ENCODE results near the gene PTPN14. TPM values are rescaled to one million over a fixed set of nuclear protein-coding genes. Genes with fewer than 3 reads are reported as not detected.

The PTPN14 gene
- total and polyA plus RNA-seq, 11 donors, result 8.7 to 52.0 (median 33.5) TPM

GRCh38 chr1:214571281-214571680 is 19.9 kb upstream of the PTPN14 start:
- Histone ChIP-seq H3K27me3 (no peaks in the 10 kb centered on the region), H3K27ac (no peak overlapping the region), H3K9me3 (peaks cover 0 to 12% (median 4%) of the 10 kb centered on the region in 12 donors), H3K36me3 (no peaks in the 10 kb centered on the region), H3K4me1 (peaks cover 0 to 15% (median 3%) of the 10 kb centered on the region in 12 donors), H3K4me3 (no peak overlapping the region)
- TF ChIP-seq CTCF (IDR thresholded peaks at IDR 0.05) (no peak), POLR2A (IDR thresholded peaks at IDR 0.05) (no peak)
- intact Hi-C loops (cut with DNase I), result no loop called here
- ATAC-seq, result no peak
- no peak for DNase-seq

- DNase-seq (no peak), ATAC-seq (no peak)
- intact Hi-C loops (cut with DNase I), result no loop called here
- Histone ChIP-seq H3K27me3 (no peaks in the 10 kb centered on the region), H3K36me3 (no peaks in the 10 kb centered on the region), H3K27ac (no peak overlapping the region), H3K4me1 (peaks cover 0 to 15% (median 3%) of the 10 kb centered on the region in 12 donors), H3K9me3 (peaks cover 0 to 5% (median 0%) of the 10 kb centered on the region in 12 donors), H3K4me3 (no peak overlapping the region)
- TF ChIP-seq POLR2A (IDR thresholded peaks at IDR 0.05), result no peak
- no peak for TF ChIP-seq CTCF (IDR thresholded peaks at IDR 0.05)
- 52 to 68% (median 64%) methylated on average over 2 of the region's 2 CpGs for WGBS, 4 donors
Measured at GRCh38 chr1:214570442-214570841, 19.0 kb upstream of the PTPN14 start.

GRCh38 chr1:214569357-214570004 is 18.1 kb upstream of the PTPN14 start:
- intact Hi-C loops (cut with DNase I), result no loop called here
- no peaks in the 10 kb centered on the region for H3K9me3 ChIP-seq
- no peaks in the 10 kb centered on the region for H3K27me3 ChIP-seq
- no peak overlapping the region for H3K27ac ChIP-seq
- no peaks in the 10 kb centered on the region for H3K36me3 ChIP-seq
- TF ChIP-seq CTCF (IDR thresholded peaks at IDR 0.05) (no peak), POLR2A (IDR thresholded peaks at IDR 0.05) (no peak)
- 68 to 87% (median 78%) methylated on average over 2 of the region's 2 CpGs for WGBS, 4 donors
- H3K4me1 ChIP-seq, result peaks cover 0 to 15% (median 3%) of the 10 kb centered on the region in 12 donors
- DNase-seq (no peak), ATAC-seq (peak in 1 of 4 donors; percentile 45)
- H3K4me3 ChIP-seq, result no peak overlapping the region

GRCh38 chr1:214568328-214568727 is 16.9 kb upstream of the PTPN14 start:
- ATAC-seq (peak; percentile 51 to 80 (median 70)), DNase-seq (peak in 1 of 5 donors; percentile 37)
- Histone ChIP-seq H3K4me1 (peaks cover 0 to 15% (median 3%) of the 10 kb centered on the region in 12 donors), H3K9me3 (no peaks in the 10 kb centered on the region), H3K4me3 (no peak overlapping the region), H3K36me3 (no peaks in the 10 kb centered on the region), H3K27me3 (no peaks in the 10 kb centered on the region), H3K27ac (no peak overlapping the region)
- WGBS, 4 donors, result 58 to 63% (median 61%) methylated on average over 4 of the region's 4 CpGs
- intact Hi-C loops (cut with DNase I), result no loop called here
- TF ChIP-seq CTCF (IDR thresholded peaks at IDR 0.05) (no peak), POLR2A (IDR thresholded peaks at IDR 0.05) (no peak)
